Endometrium (tissue), 2 donors: ENCODE results near the gene IAPP.
"Not testable (repeated sequence)": the region's sequence is repeated elsewhere in the genome, so short reads cannot be mapped to it uniquely, and the experiment has no call there.

Source experiments
- FAIRE-seq: peaks from 2 replicates; lab custom pipeline; 2012; peaks lifted over from hg19 to GRCh38; lab: Jason Lieb, UNC
- donor health status: control.
- donor health status: control.

IAPP gene

GRCh38 chr12:21381320-21381719, 8.6 kb downstream of the IAPP start:
- not testable (repeated sequence) for FAIRE-seq

- no peak for FAIRE-seq
Measured at GRCh38 chr12:21384261-21384660, 11.6 kb downstream of the IAPP start.

GRCh38 chr12:21387174-21387573, 14.5 kb downstream of the IAPP start:
- no peak for FAIRE-seq

- no peak for FAIRE-seq
Measured at GRCh38 chr12:21392384-21392783, 19.7 kb downstream of the IAPP start.

GRCh38 chr12:21394828-21395626, 22.3 kb downstream of the IAPP start:
- not testable (repeated sequence) for FAIRE-seq

GRCh38 chr12:21413369-21414277, 40.9 kb downstream of the IAPP start:
- no peak for FAIRE-seq

- FAIRE-seq = no peak
Measured at GRCh38 chr12:21416511-21417121, 43.9 kb downstream of the IAPP start.

- not testable (repeated sequence) for FAIRE-seq
Measured at GRCh38 chr12:21418398-21418797, 45.7 kb downstream of the IAPP start.

GRCh38 chr12:21419009-21419699, 46.5 kb downstream of the IAPP start:
- FAIRE-seq = not testable (repeated sequence)

- no peak for FAIRE-seq
Measured at GRCh38 chr12:21428241-21428640, 55.5 kb downstream of the IAPP start.
